Lung microvascular endothelial cell (primary cell): Measurements from ENCODE around the gene MLN. TPM values are rescaled to one million over a fixed set of nuclear protein-coding genes. Genes with fewer than 3 reads are reported as not detected.

Experiments used
- DNase-seq, 2 donors: peaks; one replicate each; pipeline versions ENCODE4 v3.0.0 to v3.0.0-alpha.2; 2010; ENCODE audit warnings: low read depth in 2 of 2
- total RNA-seq: library from RNA; depleted of rRNA; stranded (reverse); fragments of >200 nt; gene quantifications from 2 replicates; pipeline ENCODE4 v1.2.1, GENCODE V29; 2014

The MLN gene
- total RNA-seq, 1 donor from 2014 or later: not detected

- DNase-seq: no peak
These were observed 51.2 kb downstream of the MLN start for GRCh38 chr6:33752646-33753015.

- no peak for DNase-seq
These were observed 51.8 kb downstream of the MLN start for GRCh38 chr6:33751771-33752645.

GRCh38 chr6:33750244-33750991 lies 53.4 kb downstream of the MLN start:
- peak in 1 of 2 donors; percentile 33 for DNase-seq

GRCh38 chr6:33749401-33749800 lies 54.4 kb downstream of the MLN start:
- no peak for DNase-seq

- DNase-seq: no peak
These were observed 55.0 kb downstream of the MLN start for GRCh38 chr6:33748841-33749240.

- no peak for DNase-seq
These were observed 56.0 kb downstream of the MLN start for GRCh38 chr6:33747823-33748222.

GRCh38 chr6:33746651-33747100 lies 57.1 kb downstream of the MLN start, which contains the start of gene IP6K3:
Gene IP6K3, minus strand, starts transcription at chr6:33746905. Its CDS starts 11,429 bp downstream, at chr6:33735476.
- no peak for DNase-seq

GRCh38 chr6:33746036-33746600 lies 57.7 kb downstream of the MLN start:
- DNase-seq: no peak

- DNase-seq: no peak
These were observed 58.3 kb downstream of the MLN start for GRCh38 chr6:33745548-33745947.

- no peak for DNase-seq
These were observed 58.8 kb downstream of the MLN start for GRCh38 chr6:33744895-33745546.

Other genes starting within 250 kb of the MLN start
- 12.3 and 15.3 TPM in 2 replicates for gene BAK1, start 223.7 kb downstream of the MLN start, total RNA-seq
- gene ITPR3, start 182.7 kb downstream of the MLN start, total RNA-seq: 6.7 and 16.8 TPM in 2 replicates
- gene UQCC2, start 92.3 kb downstream of the MLN start, total RNA-seq: 18.8 and 20.0 TPM in 2 replicates
- gene IP6K3, start 57.1 kb downstream of the MLN start, total RNA-seq: not detected in 2 replicates
- gene LEMD2, start 14.9 kb downstream of the MLN start, total RNA-seq: 27.9 and 34.3 TPM in 2 replicates